GM12801 (cell line): ENCODE measurements around the gene AKAP5.

Experiments
- CTCF ChIP-seq: IDR thresholded peaks from one replicate; pipeline ENCODE4 v1.5.1; 2011; ENCODE audit warnings: control low read depth; ENCODE audit not compliant: insufficient read length; ENCODE audit errors: extremely low read depth

AKAP5 gene

DNA sequence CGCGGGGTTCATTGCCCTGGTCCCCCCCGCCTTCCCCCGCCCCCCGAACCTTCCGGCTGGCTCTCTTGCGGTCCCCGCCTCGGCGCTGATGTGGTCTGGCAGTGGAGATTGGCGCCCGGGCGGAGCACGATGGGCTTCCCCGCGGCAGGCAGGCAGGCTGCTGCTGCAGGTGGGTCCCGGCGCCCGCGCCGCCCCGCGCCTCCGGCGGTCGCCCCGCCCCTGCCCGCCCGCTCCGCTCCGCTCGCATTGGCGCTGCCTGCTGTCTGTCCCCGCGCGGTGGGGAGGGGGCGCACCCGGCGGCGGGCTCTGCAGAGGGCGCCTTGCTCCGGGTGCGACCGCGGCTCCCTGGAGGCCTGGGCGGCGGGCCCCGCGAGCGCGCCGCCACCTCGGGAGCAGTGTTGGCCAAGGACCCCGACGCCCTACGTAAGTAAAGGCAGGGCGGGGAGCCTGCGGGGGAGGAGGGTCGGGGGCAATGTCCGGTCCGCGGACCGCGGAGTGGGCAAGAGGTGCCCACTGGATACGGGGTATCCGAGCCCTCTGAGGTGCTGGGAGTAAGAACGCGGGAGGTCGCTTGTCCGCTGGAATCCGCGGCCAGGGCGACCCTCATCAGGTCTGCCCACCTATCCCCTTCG is at the start of gene AKAP5:
TSS of gene AKAP5 (plus strand) at position 309 of the 632 bp plus-strand sequence. CDS start 2,896 bp downstream, outside the sequence.
- no peak for TF ChIP-seq CTCF

GRCh38 chr14:64416348-64416932 is 48.9 kb upstream of the AKAP5 start:
- TF ChIP-seq CTCF = no peak

DNA sequence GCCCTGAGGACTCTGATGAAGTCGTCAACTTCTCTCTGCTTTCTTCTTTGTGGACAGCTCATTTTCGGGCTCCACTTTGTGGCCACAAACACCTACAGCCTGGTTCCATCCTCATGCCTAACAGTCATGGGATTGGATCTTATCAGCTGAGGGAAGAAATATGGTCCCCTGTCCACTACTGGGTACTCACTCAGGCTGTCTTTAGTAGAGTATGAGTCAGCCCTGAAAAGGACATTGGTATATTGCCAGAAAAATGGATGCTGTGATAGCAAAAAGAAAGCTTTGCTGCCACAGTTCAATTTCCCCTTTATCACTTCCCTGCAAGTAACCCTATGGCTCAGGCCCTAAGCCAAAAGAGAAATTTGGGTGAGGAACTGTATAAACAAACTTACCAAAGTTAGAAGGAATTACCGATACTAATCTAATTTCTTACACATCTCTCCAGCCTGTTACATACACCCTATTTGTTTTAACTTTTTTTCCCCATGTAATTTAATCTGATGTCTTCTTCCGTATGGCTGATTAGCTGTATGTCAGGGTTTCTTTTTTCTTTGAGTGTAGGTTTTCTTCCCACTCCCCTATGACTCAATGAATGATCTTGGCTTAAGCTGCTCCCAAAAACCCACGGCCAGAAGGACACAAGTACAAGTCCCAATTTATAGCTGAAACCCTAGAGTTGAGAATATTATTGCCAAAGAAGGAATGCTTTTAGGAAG is 48.1 kb upstream of the AKAP5 start:
- no peak for TF ChIP-seq CTCF

DNA sequence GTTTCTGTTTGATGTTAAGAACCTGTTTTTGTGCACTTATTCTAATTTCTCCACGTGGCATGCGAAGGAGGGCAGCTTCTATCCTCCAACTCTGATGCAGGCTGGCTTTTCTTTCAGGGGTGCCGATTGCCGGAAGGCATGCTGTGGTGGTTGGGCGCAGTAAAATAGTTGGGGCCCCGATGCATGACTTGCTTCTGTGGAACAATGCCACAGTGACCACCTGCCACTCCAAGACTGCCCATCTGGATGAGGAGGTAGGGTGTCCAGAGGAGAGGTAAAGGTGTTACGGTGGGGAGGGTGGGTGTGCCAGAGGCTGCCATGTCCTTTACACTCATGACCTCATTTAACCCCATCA is 47.6 kb upstream of the AKAP5 start:
- TF ChIP-seq CTCF = no peak

DNA sequence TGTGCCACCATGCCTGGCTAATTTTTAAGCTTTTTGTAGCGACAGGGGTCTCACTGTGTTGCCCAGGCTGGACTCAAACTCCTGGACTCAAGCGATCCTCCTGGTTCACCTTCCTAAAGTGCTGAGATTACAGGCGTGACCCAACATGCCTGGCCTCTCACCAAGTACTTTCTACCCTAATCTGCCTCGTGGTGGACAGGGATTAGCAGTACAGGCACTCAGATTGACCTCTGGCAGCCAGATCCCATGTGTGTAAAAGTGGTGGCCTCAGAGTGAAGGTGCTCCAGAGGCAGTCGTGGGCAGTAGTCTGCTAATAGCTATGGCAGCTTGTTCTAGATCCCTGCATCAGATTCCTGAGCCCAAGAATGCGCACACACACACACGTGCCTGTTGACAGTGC is 46.3 kb upstream of the AKAP5 start:
- no peak for TF ChIP-seq CTCF

GRCh38 chr14:64421166-64421565 is 44.1 kb upstream of the AKAP5 start:
- no peak for TF ChIP-seq CTCF

GRCh38 chr14:64422005-64422404 is 43.3 kb upstream of the AKAP5 start:
- TF ChIP-seq CTCF = no peak
